Endothelial cell of umbilical vein (primary cell): Measurements from ENCODE around the gene GSTO2. TPM values are rescaled to one million over a fixed set of nuclear protein-coding genes. Genes with fewer than 3 reads are reported as not detected.

Experiments
- BruUV-seq: library from RNA; stranded (reverse); fragments of 400-500 nt; replicated peaks from 2 replicates; lab custom pipeline; 2021; lab: Mats Ljungman, UMichigan
- CTCF ChIA-PET: fragments of 300-600, 350-600 bp; sonication (Branson Sonifier 250); formaldehyde crosslinking; loops from one replicate; lab custom pipeline; 2021; ENCODE audit warnings: antibody characterized with exemption, inconsistent platforms; lab: Charles Lee
- POLR2A ChIA-PET: fragments of 300-600, 350-600 bp; sonication (Branson Sonifier 250); formaldehyde crosslinking; loops from one replicate; lab custom pipeline; 2021; ENCODE audit warnings: antibody characterized with exemption, inconsistent platforms; lab: Charles Lee
- DNase-seq: peaks from one replicate; pipeline ENCODE4 v3.0.0-alpha.2; 2011; ENCODE audit warnings: low read depth, low spot score
- FAIRE-seq: peaks from 2 replicates; lab custom pipeline; 2011; peaks lifted over from hg19 to GRCh38; lab: Jason Lieb, UNC
- H2AFZ ChIP-seq: 2 replicates; pipeline ENCODE4 v1.6.0; 2012; ENCODE audit warnings: low read depth, low read length, control low read depth, inconsistent platforms
- H3K27ac ChIP-seq: 2 replicates; pipeline ENCODE4 v1.5.1; 2011; ENCODE audit warnings: low read depth, mild to moderate bottlenecking, control low read depth, low read length, moderate library complexity; ENCODE audit not compliant: insufficient read depth
- H3K27me3 ChIP-seq, 2 experiments: 2 replicates each; pipeline versions ENCODE4 v1.6.0 to v1.6.1; 2011; ENCODE audit warnings: low read length in 2 of 2, mixed read lengths in 1 of 2; ENCODE audit not compliant: control insufficient read depth in 2 of 2, insufficient read depth in 2 of 2
- H3K36me3 ChIP-seq, 2 experiments: 2 replicates in 1 of 2; 3 replicates in 1 of 2; pipeline ENCODE4 v1.5.1; 2011; ENCODE audit warnings: low read length in 2 of 2, mild to moderate bottlenecking in 1 of 2, moderate library complexity in 1 of 2; ENCODE audit not compliant: control insufficient read depth in 2 of 2, insufficient read depth in 2 of 2; ENCODE audit errors: extremely low read depth in 1 of 2
- H3K4me1 ChIP-seq: 3 replicates; pipeline ENCODE4 v1.5.1; 2011; ENCODE audit warnings: mild to moderate bottlenecking, low read length; ENCODE audit not compliant: control insufficient read depth, insufficient read depth; ENCODE audit errors: extremely low read depth
- H3K4me2 ChIP-seq: 2 replicates; pipeline ENCODE4 v1.6.1; 2011; ENCODE audit warnings: low read length, control low read depth, mixed read lengths; ENCODE audit not compliant: insufficient read depth
- H3K4me3 ChIP-seq, 3 experiments: fragments of 200-600 bp in 1 of 3; sonication (generic), shearing (Covaris generic) in 1 of 3; replicated peaks in 1 of 3; 2 replicates each; pipeline ENCODE4 v1.5.1; 2011 to 2016; ENCODE audit warnings: control low read depth in 3 of 3, low read length in 3 of 3, mild to moderate bottlenecking in 2 of 3, inconsistent platforms in 1 of 3, low read depth in 1 of 3, moderate library complexity in 1 of 3; ENCODE audit not compliant: insufficient read depth in 1 of 3
- H3K79me2 ChIP-seq: 2 replicates; pipeline ENCODE4 v1.6.0; 2012; ENCODE audit warnings: low read length, inconsistent platforms; ENCODE audit not compliant: control insufficient read depth, insufficient read depth
- H3K9ac ChIP-seq: replicated peaks from 2 replicates; pipeline ENCODE3; 2011; ENCODE audit warnings: low read length, control low read depth; ENCODE audit not compliant: insufficient read depth; ENCODE audit errors: extremely low read depth
- H3K9me1 ChIP-seq: replicated peaks from 3 replicates; pipeline ENCODE4 v1.6.0; 2011; ENCODE audit warnings: mild to moderate bottlenecking, low read length; ENCODE audit not compliant: control insufficient read depth, insufficient read depth; ENCODE audit errors: extremely low read depth
- H3K9me3 ChIP-seq: replicated peaks from 2 replicates; pipeline ENCODE4 v1.5.1; 2012; ENCODE audit warnings: low read length, inconsistent platforms; ENCODE audit not compliant: control insufficient read depth, insufficient read depth
- H4K20me1 ChIP-seq: replicated peaks from 2 replicates; pipeline ENCODE3; 2011; ENCODE audit warnings: mild to moderate bottlenecking, low read length; ENCODE audit not compliant: control insufficient read depth, insufficient read depth; ENCODE audit errors: extremely low read depth
- CTCF ChIP-seq, 2 donors: IDR thresholded peaks; 1 replicate in 1 of 2; 2 replicates in 1 of 2; pipeline ENCODE4 v1.5.1; 2011; ENCODE audit warnings: low read length in 2 of 2, mild to moderate bottlenecking in 2 of 2, moderate library complexity in 2 of 2, control low read depth in 1 of 2, inconsistent platforms in 1 of 2, low read depth in 1 of 2; ENCODE audit not compliant: insufficient read depth in 1 of 2; ENCODE audit errors: extremely low read depth in 1 of 2
- EZH2 ChIP-seq: IDR thresholded peaks from 2 replicates; pipeline ENCODE4 v1.6.1; 2012; ENCODE audit warnings: borderline replicate concordance, low read depth, mild to moderate bottlenecking, moderate library complexity, low read length, inconsistent platforms; ENCODE audit not compliant: severe bottlenecking
- FOS ChIP-seq: IDR thresholded peaks from 2 replicates; pipeline ENCODE4 v1.6.1; 2011; ENCODE audit warnings: mild to moderate bottlenecking, low read length, moderate library complexity, borderline replicate concordance; ENCODE audit not compliant: insufficient read depth
- GATA2 ChIP-seq: IDR thresholded peaks from 2 replicates; pipeline ENCODE4 v1.7.0; 2011; ENCODE audit warnings: low read depth, mild to moderate bottlenecking, moderate library complexity, mixed read lengths, low read length; ENCODE audit not compliant: insufficient read length, insufficient read depth
- JUN ChIP-seq: IDR thresholded peaks from 2 replicates; pipeline ENCODE4 v1.6.1; 2011; ENCODE audit warnings: borderline replicate concordance, low read depth; ENCODE audit not compliant: insufficient read length, insufficient read depth
- MAX ChIP-seq: IDR thresholded peaks from 2 replicates; pipeline ENCODE4 v1.6.1; 2011; ENCODE audit not compliant: insufficient read depth, insufficient read length
- MYC ChIP-seq: IDR thresholded peaks from one replicate; pipeline ENCODE4 v1.6.1; 2011; ENCODE audit warnings: mild to moderate bottlenecking, low read depth, low read length
- POLR2A ChIP-seq: IDR thresholded peaks from 2 replicates; pipeline ENCODE4 v1.6.1; 2012; ENCODE audit warnings: low read depth, mild to moderate bottlenecking, control low read depth, low read length
- POLR2AphosphoS5 ChIP-seq: IDR thresholded peaks from 2 replicates; pipeline ENCODE4 v1.6.1; 2012; ENCODE audit warnings: low read depth, mild to moderate bottlenecking, control low read depth, low read length, moderate library complexity; ENCODE audit not compliant: insufficient read depth
- dilution Hi-C: fragments of 300-500 bp; cut with MboI; formaldehyde crosslinking; loops from one replicate; pipeline ENCODE4 v1.15.0; 2019; ENCODE audit warnings: low sequenced_read_pairs; ENCODE audit not compliant: extremely low pct_ligation_motif_present
- intact Hi-C: fragments of 100-400 bp; cut with micrococcal nuclease; formaldehyde crosslinking; loops from one replicate; pipeline ENCODE4 v1.10.0; 2022
- polyA plus RNA-seq, 4 experiments: library from polyadenylated mRNA; depleted of rRNA in 3 of 4; stranded (reverse) in 3 of 4; unstranded in 1 of 4; fragments of >200 nt; gene quantifications; 2 replicates each; pipeline versions ENCODE4 v1.2.1 to v1.2.3, GENCODE V29; 2011 to 2012; ENCODE audit warnings: missing spikeins in 1 of 4
- total RNA-seq: library from RNA; stranded (reverse); gene quantifications from 2 replicates; pipeline ENCODE4 v1.2.3, GENCODE V29; 2021

Gene GSTO2
- total and polyA plus RNA-seq, 2 donors (not counting 3 experiments of a cell fraction or from before 2014, with no cell fraction given) = 0.84 to 1.4 TPM

- DNase-seq (no peak), FAIRE-seq (no peak)
- CTCF ChIA-PET = no interaction called here
- intact Hi-C loops (no loop called here), dilution Hi-C loops (no loop called here)
- POLR2A ChIA-PET = no interaction called here
- no peaks in the 10 kb centered on the region for H4K20me1 ChIP-seq
- no peaks in the 10 kb centered on the region for H3K4me1 ChIP-seq
- no peak overlapping the region for H3K9ac ChIP-seq
- H3K27ac ChIP-seq = no peak overlapping the region
- no peaks in the 10 kb centered on the region for H3K36me3 ChIP-seq
- TF ChIP-seq MYC (no peak), MAX (no peak), POLR2A (no peak), EZH2 (no peak), JUN (no peak), FOS (no peak), POLR2AphosphoS5 (no peak), GATA2 (no peak), CTCF (IDR thresholded peaks at IDR 0.05; ENCODE audit: extremely low read depth in 1 of 2, insufficient read depth in 1 of 2, low read depth in 1 of 2, low read length in 2 of 2) (no peak)
- H3K4me3 ChIP-seq = no peak overlapping the region
- H3K79me2 ChIP-seq = no peaks in the 10 kb centered on the region
- H2AFZ ChIP-seq = no peak overlapping the region
- no peaks in the 10 kb centered on the region for H3K9me3 ChIP-seq
- no peak overlapping the region for H3K4me2 ChIP-seq
- BruUV-seq = no TSS peak
- peaks cover 5 to 12% of the 10 kb centered on the region in 2 experiments for H3K27me3 ChIP-seq
- no peaks in the 10 kb centered on the region for H3K9me1 ChIP-seq
Measured at GRCh38 chr10:104220522-104220921, 48.5 kb upstream of the GSTO2 start.
